Measurements from ENCODE around the gene TMEM30A.

Gene TMEM30A

DNA sequence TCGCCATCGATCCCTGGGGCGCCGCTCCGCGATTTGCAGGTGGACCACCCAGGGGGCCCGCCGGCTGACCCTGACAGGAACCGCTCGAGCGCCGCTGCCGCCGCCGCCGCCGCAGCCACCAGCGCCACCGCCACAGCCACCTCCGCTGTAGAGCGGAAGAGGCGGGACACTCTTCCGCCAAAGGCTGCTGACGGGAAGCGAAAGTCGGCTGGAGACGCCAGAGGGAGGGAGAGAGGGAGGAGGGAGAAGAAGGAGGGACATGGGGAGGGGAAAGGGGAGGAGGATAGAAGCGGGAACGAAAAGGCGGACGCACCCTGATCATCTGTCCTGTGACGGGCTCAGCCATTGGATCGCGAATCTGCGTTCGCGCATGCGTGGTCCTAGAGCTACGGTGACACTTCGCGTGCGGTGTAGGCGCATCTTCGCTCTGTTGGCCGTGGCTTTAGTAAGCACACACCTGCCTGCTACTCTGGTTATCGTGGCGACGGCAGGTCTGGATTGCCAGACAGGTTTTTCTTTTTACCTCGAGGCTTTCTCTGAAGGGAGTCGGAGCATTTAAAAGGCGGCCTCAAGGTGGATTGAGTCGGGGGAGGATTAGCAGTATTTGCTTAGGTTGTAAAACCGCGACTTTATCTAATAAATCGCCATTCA lies at the start of gene TMEM30A:
TMEM30A (minus strand) TSS at position 161 of the 651 bp plus-strand sequence; CDS start at position 7, 154 bp downstream.
- CTCF ChIA-PET, result no interaction called here
- TF ChIP-seq FOXK2 (IDR thresholded peaks at IDR 0.05) (no peak), ZNF384 (IDR thresholded peaks at IDR 0.05) (no peak), ELF4 (IDR thresholded peaks at IDR 0.05) (no peak), SUZ12 (IDR thresholded peaks at IDR 0.05) (no peak), L3MBTL2 (conservative IDR thresholded peaks at IDR 0.05) (peak; percentile 91), FOXM1 (IDR thresholded peaks at IDR 0.05; ENCODE audit: borderline replicate concordance) (no peak), LEF1 (IDR thresholded peaks at IDR 0.05; ENCODE audit: borderline replicate concordance) (no peak), FOXA1 (IDR thresholded peaks at IDR 0.05) (no peak), HDGF (IDR thresholded peaks at IDR 0.05; ENCODE audit: borderline replicate concordance) (no peak), BHLHE40 (IDR thresholded peaks at IDR 0.05; ENCODE audit: borderline replicate concordance) (no peak), CTBP1 (IDR thresholded peaks at IDR 0.05; ENCODE audit: borderline replicate concordance) (peak; percentile 31; the same call in 1 of the 2 replicates), SP1 (IDR thresholded peaks at IDR 0.05) (no peak), NFRKB (IDR thresholded peaks at IDR 0.05) (no peak), PKNOX1 (IDR thresholded peaks at IDR 0.05) (peak; percentile 81), ARNT (IDR thresholded peaks at IDR 0.05) (peak; percentile 74), TARDBP (IDR thresholded peaks at IDR 0.05) (no peak)
- POLR2A ChIA-PET, result interaction anchor here (0.6 to 2.1 kb wide), 14 partner anchors 9 to 317 kb away, joined by 3 to 10 read pairs (median 4); partner anchors contain the start of genes COX7A2 and SENP6
- peak; percentile 92 for DNase-seq (ENCODE audit: extremely low spot score)

DNA sequence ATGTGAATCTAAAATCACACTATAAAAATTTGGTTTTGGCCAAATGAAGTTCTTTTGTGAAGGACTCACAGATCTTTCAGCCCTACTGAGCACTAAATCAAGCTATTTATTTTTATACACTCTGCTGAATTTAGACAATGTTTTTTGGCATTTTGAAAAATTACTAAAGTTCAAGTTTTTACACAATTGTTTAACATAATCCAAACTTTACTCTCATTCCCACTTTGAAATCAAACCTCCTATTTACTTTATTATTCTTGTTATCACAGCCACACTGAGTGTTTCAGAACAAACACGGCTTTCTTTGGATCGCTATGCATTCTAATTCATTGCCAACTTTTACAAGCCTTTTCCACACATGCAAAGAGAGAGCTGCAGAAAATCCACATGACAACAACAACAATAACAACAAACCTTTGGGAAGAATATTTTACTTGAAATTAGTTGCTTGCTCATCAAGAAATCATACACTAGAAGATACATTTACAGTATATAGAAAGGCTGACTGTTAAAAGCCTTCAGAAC lies 49.1 kb upstream of the TMEM30A start:
- DNase-seq (ENCODE audit: extremely low spot score), result no peak
- TF ChIP-seq PKNOX1 (IDR thresholded peaks at IDR 0.05), result no peak
- TF ChIP-seq CTBP1 (IDR thresholded peaks at IDR 0.05; ENCODE audit: borderline replicate concordance), result no peak
- no peak for TF ChIP-seq SUZ12 (IDR thresholded peaks at IDR 0.05)
- TF ChIP-seq BHLHE40 (IDR thresholded peaks at IDR 0.05; ENCODE audit: borderline replicate concordance), result no peak
- no peak for TF ChIP-seq ARNT (IDR thresholded peaks at IDR 0.05)
- TF ChIP-seq FOXM1 (IDR thresholded peaks at IDR 0.05; ENCODE audit: borderline replicate concordance), result no peak
- no peak for TF ChIP-seq TARDBP (IDR thresholded peaks at IDR 0.05)
- ChIA-PET CTCF (interaction anchor here (1.0 kb wide), 2 partner anchors 33 to 191 kb away, joined by 3 read pairs; no protein-coding TSS in a partner anchor), POLR2A (interaction anchor here (0.8 to 1.2 kb wide), 3 partner anchors 14 to 49 kb away, joined by 3 to 5 read pairs (median 5); partner anchors contain the start of gene TMEM30A)

DNA sequence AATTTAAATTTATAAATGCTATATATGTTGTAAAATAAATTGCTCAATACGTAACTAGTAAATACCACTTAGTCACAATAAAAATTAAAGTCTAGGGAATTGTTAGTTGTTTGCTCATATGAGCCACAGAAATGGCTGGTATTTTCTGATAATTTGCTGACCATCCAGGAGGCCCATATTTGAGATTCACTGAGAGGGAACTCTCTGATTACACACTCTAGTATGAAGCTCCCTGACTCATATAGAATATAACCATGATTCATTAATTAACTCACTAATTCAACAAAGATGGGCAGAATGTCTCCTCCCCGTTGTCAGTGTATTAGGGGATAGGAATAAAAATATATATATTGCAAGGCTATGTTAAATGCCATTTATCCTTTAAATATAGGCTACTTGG lies 46.6 kb upstream of the TMEM30A start:
- DNase-seq (ENCODE audit: extremely low spot score), result no peak
- POLR2A ChIA-PET, result no interaction called here
- TF ChIP-seq FOXK2 (IDR thresholded peaks at IDR 0.05), result no peak
- TF ChIP-seq NFRKB (IDR thresholded peaks at IDR 0.05), result no peak
- no peak for TF ChIP-seq HDGF (IDR thresholded peaks at IDR 0.05; ENCODE audit: borderline replicate concordance)
- TF ChIP-seq ARNT (IDR thresholded peaks at IDR 0.05), result no peak
- TF ChIP-seq TARDBP (IDR thresholded peaks at IDR 0.05), result no peak
- no peak for TF ChIP-seq LEF1 (IDR thresholded peaks at IDR 0.05; ENCODE audit: borderline replicate concordance)
- TF ChIP-seq SP1 (IDR thresholded peaks at IDR 0.05), result no peak
- no peak for TF ChIP-seq ELF4 (IDR thresholded peaks at IDR 0.05)
- CTCF ChIA-PET, result no interaction called here

- ChIA-PET CTCF (no interaction called here), POLR2A (no interaction called here)
- TF ChIP-seq L3MBTL2 (conservative IDR thresholded peaks at IDR 0.05), result no peak
- TF ChIP-seq BHLHE40 (IDR thresholded peaks at IDR 0.05; ENCODE audit: borderline replicate concordance), result no peak
- TF ChIP-seq FOXA1 (IDR thresholded peaks at IDR 0.05), result no peak
- no peak for TF ChIP-seq CTBP1 (IDR thresholded peaks at IDR 0.05; ENCODE audit: borderline replicate concordance)
- no peak for TF ChIP-seq FOXM1 (IDR thresholded peaks at IDR 0.05; ENCODE audit: borderline replicate concordance)
- TF ChIP-seq SUZ12 (IDR thresholded peaks at IDR 0.05), result no peak
- no peak for TF ChIP-seq FOXK2 (IDR thresholded peaks at IDR 0.05)
- no peak for TF ChIP-seq ARNT (IDR thresholded peaks at IDR 0.05)
- TF ChIP-seq NFRKB (IDR thresholded peaks at IDR 0.05), result no peak
- TF ChIP-seq HDGF (IDR thresholded peaks at IDR 0.05; ENCODE audit: borderline replicate concordance), result no peak
- no peak for TF ChIP-seq SP1 (IDR thresholded peaks at IDR 0.05)
- no peak for TF ChIP-seq PKNOX1 (IDR thresholded peaks at IDR 0.05)
- no peak for TF ChIP-seq TARDBP (IDR thresholded peaks at IDR 0.05)
- no peak for TF ChIP-seq ZNF384 (IDR thresholded peaks at IDR 0.05)
- no peak for TF ChIP-seq LEF1 (IDR thresholded peaks at IDR 0.05; ENCODE audit: borderline replicate concordance)
- TF ChIP-seq ELF4 (IDR thresholded peaks at IDR 0.05), result no peak
- DNase-seq (ENCODE audit: extremely low spot score), result no peak
Observed at GRCh38 chr6:75329703-75330102, 45.1 kb upstream of the TMEM30A start.

DNA sequence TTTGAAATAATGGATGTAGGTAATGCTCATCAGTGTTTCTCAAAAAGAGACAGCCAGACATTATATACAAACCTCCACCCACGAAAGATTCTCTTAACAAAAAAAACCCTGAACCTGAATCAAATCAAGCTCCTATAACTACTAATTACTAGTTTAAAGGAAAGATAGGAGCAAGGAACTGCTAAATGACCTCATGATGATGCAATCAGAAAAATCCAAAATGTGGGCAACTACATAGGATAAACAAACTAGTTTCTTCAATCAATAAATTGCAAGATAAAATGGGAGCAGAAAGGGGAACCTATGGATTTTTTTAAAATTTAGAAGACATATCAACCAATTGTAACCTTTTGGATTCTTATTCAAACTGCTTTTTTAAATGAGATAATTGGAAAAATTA lies 43.2 kb upstream of the TMEM30A start:
- ChIA-PET CTCF (no interaction called here), POLR2A (no interaction called here)
- DNase-seq (ENCODE audit: extremely low spot score), result no peak
- TF ChIP-seq HDGF (IDR thresholded peaks at IDR 0.05; ENCODE audit: borderline replicate concordance) (no peak), ELF4 (IDR thresholded peaks at IDR 0.05) (no peak), PKNOX1 (IDR thresholded peaks at IDR 0.05) (no peak), SP1 (IDR thresholded peaks at IDR 0.05) (no peak), BHLHE40 (IDR thresholded peaks at IDR 0.05; ENCODE audit: borderline replicate concordance) (no peak), FOXA1 (IDR thresholded peaks at IDR 0.05) (no peak), FOXM1 (IDR thresholded peaks at IDR 0.05; ENCODE audit: borderline replicate concordance) (no peak), ZNF384 (IDR thresholded peaks at IDR 0.05) (no peak), LEF1 (IDR thresholded peaks at IDR 0.05; ENCODE audit: borderline replicate concordance) (no peak), L3MBTL2 (conservative IDR thresholded peaks at IDR 0.05) (no peak), SUZ12 (IDR thresholded peaks at IDR 0.05) (no peak), ARNT (IDR thresholded peaks at IDR 0.05) (no peak), CTBP1 (IDR thresholded peaks at IDR 0.05; ENCODE audit: borderline replicate concordance) (no peak)

Data from HEK293T (cell line).